ENCODE results near the gene DUSP8. TPM values are rescaled to one million over a fixed set of nuclear protein-coding genes. Genes with fewer than 3 reads are reported as not detected.
"Not testable (repeated sequence)": the region's sequence is repeated elsewhere in the genome, so short reads cannot be mapped to it uniquely, and the experiment has no call there.

DUSP8 gene
- total RNA-seq, 1 experiment from 2014 or later: 10.2 TPM

GRCh38 chr11:1589996-1590395, 17.9 kb upstream of the DUSP8 start:
- Histone ChIP-seq H3K4me1 (ENCODE audit: control insufficient read depth in 1 of 2, insufficient read depth in 2 of 2, low read length in 2 of 2) (no peaks in the 10 kb centered on the region), H2AFZ (ENCODE audit: low read depth, low read length, poor library complexity, severe bottlenecking) (no peak overlapping the region), H3K9me2 (ENCODE audit: insufficient read depth) (no peaks in the 10 kb centered on the region), H3K27ac (ENCODE audit: low read depth, low read length) (no peak overlapping the region), H3K4me2 (ENCODE audit: low read length) (no peak overlapping the region), H3K9me3 (ENCODE audit: control insufficient read depth in 1 of 2, insufficient read depth in 1 of 2, low read depth in 1 of 2, low read length in 2 of 2) (no peaks in the 10 kb centered on the region), H3K27me3 (ENCODE audit: insufficient read depth, low read length) (peaks cover 17% of the 10 kb centered on the region; the same call in 1 of the 2 replicates), H4K20me1 (ENCODE audit: insufficient read depth) (no peaks in the 10 kb centered on the region), H3K79me2 (ENCODE audit: insufficient read depth, low read length) (no peaks in the 10 kb centered on the region), H3K36me3 (ENCODE audit: control insufficient read depth in 1 of 2, insufficient read depth in 2 of 2, low read length in 2 of 2) (no peaks in the 10 kb centered on the region), H3K4me3 (replicated peaks in 1 of 2; ENCODE audit: low read depth in 1 of 2, low read length in 2 of 2) (no peak overlapping the region), H3K9ac (ENCODE audit: low read length) (no peak overlapping the region)
- ATAC-seq (no peak), DNase-seq (ENCODE audit: low read depth, low spot score) (no peak)
- ChIA-PET POLR2A (no interaction called here), RAD21 (ENCODE audit: low non-redundant PET in 1 of 2, low total read pairs in 2 of 2, uncharacterized antibody in 2 of 2, unreplicated experiment in 2 of 2) (no interaction called here), CTCF (interaction anchor here (1.6 to 2.0 kb wide), 2 partner anchors 15 to 43 kb away, joined by 4 to 6 read pairs; no protein-coding TSS in a partner anchor)
- BruUV-seq (replicated peaks): no TSS peak
- intact Hi-C loops (cut with micrococcal nuclease): no loop called here
- TF ChIP-seq SP1 (IDR thresholded peaks at IDR 0.05; ENCODE audit: low read depth) (no peak), ZNF274 (IDR thresholded peaks at IDR 0.05; ENCODE audit: low read depth, low read length) (no peak), JUND (IDR thresholded peaks at IDR 0.05) (no peak), CEBPB (IDR thresholded peaks at IDR 0.05; ENCODE audit: low read depth) (no peak), EZH2 (IDR thresholded peaks at IDR 0.05) (no peak), MAX (IDR thresholded peaks at IDR 0.05) (no peak), EZH2phosphoT487 (IDR thresholded peaks at IDR 0.05; ENCODE audit: borderline replicate concordance) (no peak), ELF1 (IDR thresholded peaks at IDR 0.05; ENCODE audit: borderline replicate concordance, low read depth) (no peak), REST (IDR thresholded peaks at IDR 0.05; ENCODE audit: low read depth) (no peak), TCF7L2 (IDR thresholded peaks at IDR 0.05; ENCODE audit: borderline replicate concordance, extremely low read depth, insufficient read depth, insufficient read length) (no peak), POLR2AphosphoS5 (IDR thresholded peaks at IDR 0.05; ENCODE audit: low read depth, low read length) (no peak)

GRCh38 chr11:1589191-1589963, 17.3 kb upstream of the DUSP8 start:
- H4K20me1 ChIP-seq (ENCODE audit: insufficient read depth); RAD21 ChIA-PET (ENCODE audit: low non-redundant PET in 1 of 2, low total read pairs in 2 of 2, uncharacterized antibody in 2 of 2, unreplicated experiment in 2 of 2); H3K9ac ChIP-seq (ENCODE audit: low read length); H3K4me3 ChIP-seq (replicated peaks in 1 of 2; ENCODE audit: low read depth in 1 of 2, low read length in 2 of 2); H3K27ac ChIP-seq (ENCODE audit: low read depth, low read length); H3K4me1 ChIP-seq (ENCODE audit: control insufficient read depth in 1 of 2, insufficient read depth in 2 of 2, low read length in 2 of 2); H3K9me2 ChIP-seq (ENCODE audit: insufficient read depth); H3K79me2 ChIP-seq (ENCODE audit: insufficient read depth, low read length); H3K36me3 ChIP-seq (ENCODE audit: control insufficient read depth in 1 of 2, insufficient read depth in 2 of 2, low read length in 2 of 2); H3K4me2 ChIP-seq (ENCODE audit: low read length); H3K9me3 ChIP-seq (ENCODE audit: control insufficient read depth in 1 of 2, insufficient read depth in 1 of 2, low read depth in 1 of 2, low read length in 2 of 2); intact Hi-C loops (cut with micrococcal nuclease); H2AFZ ChIP-seq (ENCODE audit: low read depth, low read length, poor library complexity, severe bottlenecking); ATAC-seq; DNase-seq (ENCODE audit: low read depth, low spot score); BruUV-seq (replicated peaks): not testable (repeated sequence)
- POLR2A ChIA-PET: interaction anchor here (0.7 to 0.8 kb wide), 2 partner anchors 15 to 41 kb away, joined by 3 to 4 read pairs; no protein-coding TSS in a partner anchor
- CTCF ChIA-PET: interaction anchor here (1.6 to 2.0 kb wide), 2 partner anchors 15 to 43 kb away, joined by 4 to 6 read pairs; no protein-coding TSS in a partner anchor
- peaks cover 17% of the 10 kb centered on the region; the same call in 1 of the 2 replicates for H3K27me3 ChIP-seq (ENCODE audit: insufficient read depth, low read length)

Data from HCT116 (cell line).